ENCODE data around the gene SLC37A2. TPM values are rescaled to one million over a fixed set of nuclear protein-coding genes. Genes with fewer than 3 reads are reported as not detected.

SLC37A2 gene
- total RNA-seq (2022) (5.2 and 7.8 TPM in 2 replicates), Bru-seq, nascent RNA (percentile 42 among the genes with signal in this experiment), BruChase-seq, experiment 1, labeled RNA remaining after a 6-hour chase (percentile 48 among the genes with signal in this experiment), BruChase-seq, experiment 2, labeled RNA remaining after a 2-hour chase (percentile 47 among the genes with signal in this experiment)
- long read RNA-seq, partial matches to known transcripts = 5 of 16 reads
- long read RNA-seq, other reads (novel, unspliced or antisense) = 8 of 16 reads

- no peaks in the 10 kb centered on the region for H3K36me3 Mint-ChIP-seq (ENCODE audit: insufficient read depth, unreplicated experiment)
- no peaks in the 10 kb centered on the region for H3K4me1 Mint-ChIP-seq (ENCODE audit: insufficient read depth, unreplicated experiment)
- H3K27me3 Mint-ChIP-seq (ENCODE audit: insufficient read depth, unreplicated experiment) = no peaks in the 10 kb centered on the region
- H3K27ac Mint-ChIP-seq (ENCODE audit: low read depth, unreplicated experiment) = peak within 1 kb of the TSS; percentile 54
- BruUV-seq (replicated peaks) = no TSS peak
- intact Hi-C loops (cut with micrococcal nuclease) = loop anchor here (1.0 to 5.0 kb wide), 2 partner anchors 49 to 78 kb away; partner anchors contain the start of gene TMEM218
- ChIA-PET POLR2A (interaction anchor here (0.7 to 1.6 kb wide), 5 partner anchors 14 to 506 kb away, joined by 3 to 6 read pairs (median 3); partner anchors contain the start of genes EI24, MSANTD2 and TMEM218), CTCF (interaction anchor here (0.8 to 2.3 kb wide), 7 partner anchors 10 to 79 kb away, joined by 3 to 11 read pairs (median 5); no protein-coding TSS in a partner anchor)
- H3K4me3 Mint-ChIP-seq (ENCODE audit: unreplicated experiment) = peak within 1 kb of the TSS; percentile 86
- peak; percentile 15 for TF ChIP-seq CTCF (IDR thresholded peaks at IDR 0.05; ENCODE audit: unreplicated experiment)
- peak; percentile 62 for DNase-seq (ENCODE audit: unreplicated experiment)
- H3K9me3 Mint-ChIP-seq (ENCODE audit: unreplicated experiment) = no peaks in the 10 kb centered on the region
These were observed at the start of gene SLC37A2 for GRCh38 chr11:125062931-125063428. Gene SLC37A2 (plus strand): TSS chr11:125063305. CDS start chr11:125063368, 63 bp downstream.

GRCh38 chr11:125016413-125016812 lies 46.7 kb upstream of the SLC37A2 start:
- no peaks in the 10 kb centered on the region for H3K36me3 Mint-ChIP-seq (ENCODE audit: insufficient read depth, unreplicated experiment)
- POLR2A ChIA-PET = interaction anchor here (1.2 kb wide), 1 partner anchor 10 kb away, joined by 4 read pairs; no protein-coding TSS in a partner anchor
- intact Hi-C loops (cut with micrococcal nuclease) = no loop called here
- H3K9me3 Mint-ChIP-seq (ENCODE audit: unreplicated experiment) = no peaks in the 10 kb centered on the region
- no peak overlapping the region for H3K27ac Mint-ChIP-seq (ENCODE audit: low read depth, unreplicated experiment)
- H3K27me3 Mint-ChIP-seq (ENCODE audit: insufficient read depth, unreplicated experiment) = no peaks in the 10 kb centered on the region
- no peak for DNase-seq (ENCODE audit: unreplicated experiment)
- H3K4me1 Mint-ChIP-seq (ENCODE audit: insufficient read depth, unreplicated experiment) = no peaks in the 10 kb centered on the region
- no peak for TF ChIP-seq CTCF (IDR thresholded peaks at IDR 0.05; ENCODE audit: unreplicated experiment)
- no TSS peak for BruUV-seq (replicated peaks)
- H3K4me3 Mint-ChIP-seq (ENCODE audit: unreplicated experiment) = no peak overlapping the region
- CTCF ChIA-PET = interaction anchor here (0.6 to 1.3 kb wide), 4 partner anchors 12 to 147 kb away, joined by 3 read pairs; no protein-coding TSS in a partner anchor

- Mint-ChIP-seq H3K36me3 (ENCODE audit: insufficient read depth, unreplicated experiment) (no peaks in the 10 kb centered on the region), H3K9me3 (ENCODE audit: unreplicated experiment) (no peaks in the 10 kb centered on the region), H3K4me3 (ENCODE audit: unreplicated experiment) (no peak overlapping the region), H3K27me3 (ENCODE audit: insufficient read depth, unreplicated experiment) (no peaks in the 10 kb centered on the region), H3K27ac (ENCODE audit: low read depth, unreplicated experiment) (no peak overlapping the region), H3K4me1 (ENCODE audit: insufficient read depth, unreplicated experiment) (no peaks in the 10 kb centered on the region)
- BruUV-seq (replicated peaks) = no TSS peak
- no peak for TF ChIP-seq CTCF (IDR thresholded peaks at IDR 0.05; ENCODE audit: unreplicated experiment)
- POLR2A ChIA-PET = no interaction called here
- intact Hi-C loops (cut with micrococcal nuclease) = no loop called here
- CTCF ChIA-PET = interaction anchor here (0.5 kb wide), 1 partner anchor 149 kb away, joined by 3 read pairs; no protein-coding TSS in a partner anchor
- no peak for DNase-seq (ENCODE audit: unreplicated experiment)
These were observed 42.8 kb upstream of the SLC37A2 start for GRCh38 chr11:125020342-125020741.

- no peak for TF ChIP-seq CTCF (IDR thresholded peaks at IDR 0.05; ENCODE audit: unreplicated experiment)
- intact Hi-C loops (cut with micrococcal nuclease) = no loop called here
- no TSS peak for BruUV-seq (replicated peaks)
- POLR2A ChIA-PET = interaction anchor here (0.6 to 0.8 kb wide), 2 partner anchors 323 to 536 kb away, joined by 3 read pairs; no protein-coding TSS in a partner anchor
- no peaks in the 10 kb centered on the region for H3K36me3 Mint-ChIP-seq (ENCODE audit: insufficient read depth, unreplicated experiment)
- no peak overlapping the region for H3K27ac Mint-ChIP-seq (ENCODE audit: low read depth, unreplicated experiment)
- no peaks in the 10 kb centered on the region for H3K4me1 Mint-ChIP-seq (ENCODE audit: insufficient read depth, unreplicated experiment)
- DNase-seq (ENCODE audit: unreplicated experiment) = no peak
- CTCF ChIA-PET = interaction anchor here (1.4 kb wide), 1 partner anchor 119 kb away, joined by 5 read pairs; no protein-coding TSS in a partner anchor
- H3K27me3 Mint-ChIP-seq (ENCODE audit: insufficient read depth, unreplicated experiment) = no peaks in the 10 kb centered on the region
- H3K4me3 Mint-ChIP-seq (ENCODE audit: unreplicated experiment) = no peak overlapping the region
- H3K9me3 Mint-ChIP-seq (ENCODE audit: unreplicated experiment) = no peaks in the 10 kb centered on the region
These were observed 40.6 kb upstream of the SLC37A2 start for GRCh38 chr11:125022551-125022950.

Data from MCF 10A (cell line).